WTC11 (cell line): ENCODE data around the gene ADGRB3. TPM values are rescaled to one million over a fixed set of nuclear protein-coding genes. Genes with fewer than 3 reads are reported as not detected.

Experiments used
- ATAC-seq: fragments of 200-7000 bp; cut with Tn5 transposase; 2 replicates; pipeline ENCODE4 v1.10.0; 2021; ENCODE audit warnings: mild to moderate bottlenecking, moderate library complexity
- CTCF ChIA-PET: fragments of 300-600 bp; sonication (Branson Sonifier 250); formaldehyde crosslinking; loops from one replicate; lab custom pipeline; 2021; ENCODE audit warnings: antibody characterized with exemption; lab: Charles Lee
- POLR2A ChIA-PET: fragments of 350-600 bp; sonication (Branson Sonifier 250); formaldehyde crosslinking; loops from one replicate; lab custom pipeline; 2021; ENCODE audit warnings: antibody characterized with exemption; lab: Charles Lee
- DNase-seq: peaks from one replicate; pipeline ENCODE4 v3.0.0; 2021; ENCODE audit warnings: low spot score
- H3K27ac Mint-ChIP-seq: 2 replicates; pipeline ENCODE4 v1.8.0; 2021; ENCODE audit warnings: mixed read lengths
- H3K27me3 Mint-ChIP-seq: 2 replicates; pipeline ENCODE4 v1.8.0; 2021; ENCODE audit warnings: low read depth, mild to moderate bottlenecking, moderate library complexity, mixed read lengths
- H3K36me3 Mint-ChIP-seq: 2 replicates; pipeline ENCODE4 v1.8.0; 2021; ENCODE audit warnings: mixed read lengths
- H3K4me1 Mint-ChIP-seq: 2 replicates; pipeline ENCODE4 v1.8.0; 2022; ENCODE audit warnings: mixed read lengths
- H3K4me3 Mint-ChIP-seq: 2 replicates; pipeline ENCODE4 v1.8.0; 2021; ENCODE audit warnings: mild to moderate bottlenecking, moderate library complexity, mixed read lengths
- H3K9me3 Mint-ChIP-seq: 2 replicates; pipeline ENCODE4 v1.8.0; 2021; ENCODE audit warnings: mixed read lengths
- ATF2 ChIP-seq: sonication (generic); formaldehyde crosslinking; IDR thresholded peaks from 2 replicates; pipeline ENCODE4 v1.8.1; 2022; ENCODE audit warnings: low read depth, missing genetic modification reagents, borderline replicate concordance
- FOXJ3 ChIP-seq: sonication (generic); formaldehyde crosslinking; IDR thresholded peaks from 2 replicates; pipeline ENCODE4 v1.9.0; 2021; ENCODE audit warnings: missing genetic modification reagents, mild to moderate bottlenecking, borderline replicate concordance
- GTF2I ChIP-seq: fragments of 250-450 bp; sonication (Bioruptor Pico); conservative IDR thresholded peaks from 2 replicates; pipeline ENCODE4 v1.4.0; 2021; ENCODE audit warnings: mild to moderate bottlenecking
- HMGA2 ChIP-seq: fragments of 250-450 bp; sonication (Bioruptor Pico); IDR thresholded peaks from 2 replicates; pipeline ENCODE4 v1.4.0; 2021; ENCODE audit warnings: mild to moderate bottlenecking, moderate library complexity
- HMGXB4 ChIP-seq: sonication (generic); formaldehyde crosslinking; IDR thresholded peaks from 2 replicates; pipeline ENCODE4 v1.8.1; 2023; ENCODE audit warnings: mild to moderate bottlenecking, moderate library complexity, missing genetic modification reagents
- JAZF1 ChIP-seq: fragments of 250-450 bp; sonication (Bioruptor Pico); IDR thresholded peaks from 2 replicates; pipeline ENCODE4 v1.9.0; 2021; ENCODE audit warnings: moderate library complexity, mild to moderate bottlenecking, inconsistent platforms
- MLX ChIP-seq: sonication (generic); formaldehyde crosslinking; IDR thresholded peaks from 2 replicates; pipeline ENCODE4 v1.8.1; 2023; ENCODE audit warnings: mild to moderate bottlenecking, missing genetic modification reagents, moderate library complexity
- TP53 ChIP-seq: sonication (generic); formaldehyde crosslinking; IDR thresholded peaks from 2 replicates; pipeline ENCODE4 v1.8.1; 2023; ENCODE audit warnings: mild to moderate bottlenecking, missing genetic modification reagents
- ZNF121 ChIP-seq: sonication (generic); formaldehyde crosslinking; IDR thresholded peaks from 2 replicates; pipeline ENCODE4 v1.8.0; 2023; ENCODE audit warnings: missing genetic modification reagents
- ZNF263 ChIP-seq: sonication (generic); formaldehyde crosslinking; IDR thresholded peaks from 2 replicates; pipeline ENCODE4 v1.8.1; 2022; ENCODE audit warnings: low read depth, mild to moderate bottlenecking, moderate library complexity, missing genetic modification reagents
- ZNF281 ChIP-seq: sonication (generic); formaldehyde crosslinking; IDR thresholded peaks from 2 replicates; pipeline ENCODE4 v1.8.0; 2023; ENCODE audit warnings: mild to moderate bottlenecking, missing genetic modification reagents
- total RNA-seq: library from RNA; stranded (reverse); gene quantifications from 3 replicates; pipeline ENCODE4 v1.2.3, GENCODE V29; 2021
- TF ChIP-seq, protein P1 (sequence below): fragments of 250-450 bp; sonication (Bioruptor Pico); IDR thresholded peaks from 2 replicates; pipeline ENCODE4 v1.8.0; 2021; ENCODE audit warnings: mild to moderate bottlenecking
- TF ChIP-seq, protein P2 (sequence below): fragments of 250-450 bp; sonication (Bioruptor Pico); IDR thresholded peaks from 2 replicates; pipeline ENCODE4 v1.9.0; 2021; ENCODE audit warnings: moderate library complexity, mild to moderate bottlenecking, inconsistent platforms, borderline replicate concordance

ADGRB3 gene
- total RNA-seq, 1 experiment from 2014 or later = 1.9 TPM

- TF ChIP-seq ZNF263 (CRISPR knock-in tag) (no peak), HMGA2 (CRISPR knock-in tag) (no peak), JAZF1 (CRISPR knock-in tag) (no peak), GTF2I (CRISPR knock-in tag) (no peak), ZNF121 (CRISPR knock-in tag) (no peak), ZNF281 (CRISPR knock-in tag) (no peak)
Observed at GRCh38 chr6:69064226-69064625, 429.1 kb downstream of the ADGRB3 start (continued).

DNA sequence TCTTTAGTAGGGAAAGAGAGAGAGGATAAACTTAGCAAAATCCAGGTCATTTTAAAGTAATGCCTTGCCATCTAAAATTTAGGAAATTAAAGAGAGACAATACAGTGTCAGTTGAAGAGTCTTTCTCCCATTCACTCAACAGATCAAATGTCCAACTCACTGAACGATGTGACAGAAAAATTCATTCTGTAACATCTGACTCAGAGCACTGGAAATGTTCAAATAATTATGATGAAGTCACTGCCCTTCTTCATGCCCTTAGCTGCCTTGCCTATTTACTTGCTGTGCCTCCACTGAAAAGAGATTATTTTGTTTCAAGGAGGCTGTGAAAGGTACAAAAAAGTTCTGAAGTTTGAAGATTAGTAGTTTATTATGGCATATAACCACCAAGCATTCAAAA is 434.8 kb downstream of the ADGRB3 start:
- H3K27ac Mint-ChIP-seq = no peak overlapping the region
- POLR2A ChIA-PET = no interaction called here
- no peaks in the 10 kb centered on the region for H3K9me3 Mint-ChIP-seq

More for the DNA sequence above, 434.8 kb downstream of the ADGRB3 start:
- no peak overlapping the region for H3K4me3 Mint-ChIP-seq
- no peak for TF ChIP-seq ZNF121 (CRISPR knock-in tag)
- TF ChIP-seq, protein P1, sequence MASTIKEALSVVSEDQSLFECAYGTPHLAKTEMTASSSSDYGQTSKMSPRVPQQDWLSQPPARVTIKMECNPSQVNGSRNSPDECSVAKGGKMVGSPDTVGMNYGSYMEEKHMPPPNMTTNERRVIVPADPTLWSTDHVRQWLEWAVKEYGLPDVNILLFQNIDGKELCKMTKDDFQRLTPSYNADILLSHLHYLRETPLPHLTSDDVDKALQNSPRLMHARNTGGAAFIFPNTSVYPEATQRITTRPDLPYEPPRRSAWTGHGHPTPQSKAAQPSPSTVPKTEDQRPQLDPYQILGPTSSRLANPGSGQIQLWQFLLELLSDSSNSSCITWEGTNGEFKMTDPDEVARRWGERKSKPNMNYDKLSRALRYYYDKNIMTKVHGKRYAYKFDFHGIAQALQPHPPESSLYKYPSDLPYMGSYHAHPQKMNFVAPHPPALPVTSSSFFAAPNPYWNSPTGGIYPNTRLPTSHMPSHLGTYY (CRISPR knock-in tag) = no peak
- TF ChIP-seq ATF2 (CRISPR knock-in tag) = no peak
- no peak for TF ChIP-seq FOXJ3 (CRISPR knock-in tag)
- no peak for TF ChIP-seq HMGXB4 (CRISPR knock-in tag)
- TF ChIP-seq, protein P2, sequence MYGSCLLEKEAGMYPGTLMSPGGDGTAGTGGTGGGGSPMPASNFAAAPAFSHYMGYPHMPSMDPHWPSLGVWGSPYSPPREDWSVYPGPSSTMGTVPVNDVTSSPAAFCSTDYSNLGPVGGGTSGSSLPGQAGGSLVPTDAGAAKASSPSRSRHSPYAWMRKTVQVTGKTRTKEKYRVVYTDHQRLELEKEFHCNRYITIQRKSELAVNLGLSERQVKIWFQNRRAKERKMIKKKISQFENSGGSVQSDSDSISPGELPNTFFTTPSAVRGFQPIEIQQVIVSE (CRISPR knock-in tag) = no peak
- no peak for TF ChIP-seq TP53 (CRISPR knock-in tag)
- no peak for TF ChIP-seq MLX (CRISPR knock-in tag)
- H3K36me3 Mint-ChIP-seq = no peaks in the 10 kb centered on the region
- DNase-seq (no peak), ATAC-seq (no peak)
- no peaks in the 10 kb centered on the region for H3K4me1 Mint-ChIP-seq
- CTCF ChIA-PET = no interaction called here
- H3K27me3 Mint-ChIP-seq = no peaks in the 10 kb centered on the region
